KMS-11 (cell line): ENCODE measurements around the gene ZBTB42.

ENCODE experiments used
- H2AFZ ChIP-seq: fragments of 200-600 bp; sonication (generic); 2 replicates; pipeline ENCODE4 v1.6.1; 2016; ENCODE audit warnings: antibody characterized with exemption, mixed run types, low read depth
- H3K27ac ChIP-seq: fragments of 200-600 bp; sonication (generic); 2 replicates; pipeline ENCODE4 v1.6.1; 2016; ENCODE audit warnings: mild to moderate bottlenecking, mixed run types
- H3K27me3 ChIP-seq: fragments of 200-600 bp; sonication (generic); 2 replicates; pipeline ENCODE4 v1.6.1; 2017; ENCODE audit warnings: mild to moderate bottlenecking, low read depth, mixed run types, moderate library complexity; ENCODE audit not compliant: insufficient read depth
- H3K36me3 ChIP-seq: fragments of 200-600 bp; sonication (generic); 2 replicates; pipeline ENCODE4 v1.6.1; 2017; ENCODE audit warnings: mild to moderate bottlenecking, mixed run types; ENCODE audit not compliant: insufficient read depth
- H3K4me1 ChIP-seq: fragments of 200-600 bp; sonication (generic); 2 replicates; pipeline ENCODE4 v1.6.1; 2016; ENCODE audit warnings: mild to moderate bottlenecking, low read depth, mixed run types; ENCODE audit not compliant: poor library complexity, severe bottlenecking
- H3K4me2 ChIP-seq: fragments of 200-600 bp; sonication (generic); 2 replicates; pipeline ENCODE4 v1.7.0; 2016; ENCODE audit warnings: mild to moderate bottlenecking, mixed run types
- H3K4me3 ChIP-seq: fragments of 200-600 bp; sonication (generic); IDR thresholded peaks from 2 replicates; pipeline ENCODE4 v1.6.1; 2017; ENCODE audit warnings: low read depth, low read length, mixed read lengths; ENCODE audit not compliant: insufficient read depth
- H3K79me2 ChIP-seq: fragments of 200-600 bp; sonication (generic); 2 replicates; pipeline ENCODE4 v1.6.1; 2016; ENCODE audit warnings: low read depth, mixed run types; ENCODE audit not compliant: insufficient read depth
- H3K9ac ChIP-seq: fragments of 200-600 bp; sonication (generic); 2 replicates; pipeline ENCODE4 v1.6.1; 2016; ENCODE audit warnings: mild to moderate bottlenecking, mixed run types
- H4K20me1 ChIP-seq: fragments of 200-600 bp; sonication (generic); 2 replicates; pipeline ENCODE4 v1.6.1; 2016; ENCODE audit warnings: mild to moderate bottlenecking, mixed run types; ENCODE audit not compliant: insufficient read depth
- CTCF ChIP-seq: fragments of 200-600 bp; sonication (generic); conservative IDR thresholded peaks from 2 replicates; pipeline ENCODE4 v1.6.1; 2017; ENCODE audit warnings: low read depth, mild to moderate bottlenecking, antibody characterized with exemption, low read length, moderate library complexity, mixed read lengths

ZBTB42 gene

GRCh38 chr14:104800771-104801519 is at the start of gene ZBTB42:
Gene ZBTB42, plus strand, starts transcription at chr14:104801101. Its CDS starts 97 bp downstream, at chr14:104801198.
- Histone ChIP-seq H3K27ac (no peak within 1 kb of the TSS), H3K79me2 (no peaks in the 10 kb centered on the region), H3K4me3 (no peak within 1 kb of the TSS), H3K4me2 (peak within 1 kb of the TSS; percentile 39), H3K27me3 (no peaks in the 10 kb centered on the region), H4K20me1 (no peaks in the 10 kb centered on the region), H3K9ac (no peak within 1 kb of the TSS), H2AFZ (peak within 1 kb of the TSS; percentile 49; the same call in 1 of the 2 replicates), H3K4me1 (peaks cover 36% of the 10 kb centered on the region), H3K36me3 (no peaks in the 10 kb centered on the region)
- TF ChIP-seq CTCF, result no peak

GRCh38 chr14:104751539-104752422 is 49.1 kb upstream of the ZBTB42 start:
- Histone ChIP-seq H3K27ac (peak overlapping the region; percentile 45; the same call in 1 of the 2 replicates), H3K36me3 (no peaks in the 10 kb centered on the region), H2AFZ (peak overlapping the region; percentile 91), H3K27me3 (no peaks in the 10 kb centered on the region), H3K9ac (peak overlapping the region; percentile 47; the same call in 1 of the 2 replicates), H3K79me2 (peaks cover 17% of the 10 kb centered on the region; the same call in 1 of the 2 replicates), H3K4me3 (no peak overlapping the region), H4K20me1 (no peaks in the 10 kb centered on the region), H3K4me2 (peak overlapping the region; percentile 50; the same call in 1 of the 2 replicates), H3K4me1 (peaks cover 7% of the 10 kb centered on the region)
- TF ChIP-seq CTCF, result no peak

- Histone ChIP-seq H3K4me3 (no peak overlapping the region), H3K27me3 (no peaks in the 10 kb centered on the region), H2AFZ (peak overlapping the region; percentile 91), H3K9ac (peak overlapping the region; percentile 47; the same call in 1 of the 2 replicates), H4K20me1 (no peaks in the 10 kb centered on the region), H3K27ac (peak overlapping the region; percentile 45; the same call in 1 of the 2 replicates), H3K79me2 (peaks cover 17% of the 10 kb centered on the region; the same call in 1 of the 2 replicates), H3K36me3 (no peaks in the 10 kb centered on the region), H3K4me1 (peaks cover 7% of the 10 kb centered on the region), H3K4me2 (peak overlapping the region; percentile 50; the same call in 1 of the 2 replicates)
- TF ChIP-seq CTCF, result no peak
Observed at GRCh38 chr14:104752423-104752734, 48.5 kb upstream of the ZBTB42 start.

DNA sequence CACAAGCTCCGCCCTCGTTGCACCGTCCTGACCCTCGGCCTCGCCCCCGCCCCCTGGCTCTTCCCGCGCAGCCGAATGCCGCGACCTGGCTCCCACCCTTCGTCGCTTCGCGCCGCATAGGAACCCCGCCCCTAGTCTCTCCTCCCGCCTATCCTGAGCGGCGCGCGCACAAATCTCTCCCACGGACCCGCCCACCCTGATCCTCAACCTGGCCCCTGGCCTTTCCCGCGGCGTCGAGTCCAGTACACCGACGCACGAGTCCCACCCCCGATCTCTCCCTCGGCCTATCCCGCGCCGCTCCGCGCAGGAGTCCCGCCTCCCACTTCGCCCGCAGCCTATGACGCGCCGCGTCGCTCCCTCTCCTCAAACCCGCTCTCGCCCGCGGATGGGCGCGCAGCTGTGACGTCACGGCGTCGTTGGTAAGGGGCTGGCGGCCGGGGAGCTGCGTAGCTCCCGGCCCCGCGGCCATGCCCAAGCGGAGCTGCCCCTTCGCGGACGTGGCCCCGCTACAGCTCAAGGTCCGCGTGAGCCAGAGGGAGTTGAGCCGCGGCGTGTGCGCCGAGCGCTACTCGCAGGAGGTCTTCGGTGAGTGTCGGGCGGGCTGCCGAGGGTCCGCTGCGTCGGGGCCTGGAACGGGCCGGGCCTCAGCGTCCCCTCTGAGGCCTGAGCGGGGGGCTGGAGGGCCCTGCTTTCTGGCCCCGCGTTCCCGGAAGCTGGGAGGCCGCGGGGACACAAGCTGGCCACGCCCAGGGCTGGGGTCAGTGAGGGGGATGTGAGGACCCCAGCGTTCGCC is 48.0 kb upstream of the ZBTB42 start, which contains the start of gene SIVA1:
TSS of gene SIVA1 (plus strand) at position 413 of the 793 bp plus-strand sequence. CDS start at position 468, 55 bp downstream.
- H4K20me1 ChIP-seq, result no peaks in the 10 kb centered on the region
- no peak for TF ChIP-seq CTCF
- peak within 1 kb of the TSS; percentile 91 for H2AFZ ChIP-seq
- no peaks in the 10 kb centered on the region for H3K27me3 ChIP-seq
- peak within 1 kb of the TSS; percentile 61 for H3K4me2 ChIP-seq
- H3K36me3 ChIP-seq, result no peaks in the 10 kb centered on the region
- peak within 1 kb of the TSS; percentile 83 for H3K9ac ChIP-seq
- H3K4me3 ChIP-seq, result no peak within 1 kb of the TSS
- H3K4me1 ChIP-seq, result peaks cover 7% of the 10 kb centered on the region
- H3K27ac ChIP-seq, result peak within 1 kb of the TSS; percentile 45
- H3K79me2 ChIP-seq, result peaks cover 17% of the 10 kb centered on the region; the same call in 1 of the 2 replicates
